A549 (cell line): ENCODE data around the gene SRSF11. TPM values are rescaled to one million over a fixed set of nuclear protein-coding genes. Genes with fewer than 3 reads are reported as not detected.

ENCODE experiments used
- ATAC-seq, 2 experiments: fragments of 200-7000 bp in 1 of 2; fragments of >200 bp in 1 of 2; cut with Nextera tagmentation in 1 of 2; cut with Tn5 transposase in 1 of 2; 3 replicates each; pipeline versions ENCODE4 v1.8.0 to v1.9.1; 2018 to 2020; ENCODE audit warnings: mild to moderate bottlenecking in 1 of 2, moderate library complexity in 1 of 2
- CTCF ChIA-PET: fragments of 300-600 bp; sonication (Branson Sonifier 250); formaldehyde crosslinking; extraction: SDS; loops from one replicate; lab custom pipeline; 2021; ENCODE audit warnings: antibody characterized with exemption, inconsistent platforms; lab: Yijun Ruan, JAX
- POLR2A ChIA-PET: fragments of 350-600 bp; formaldehyde crosslinking; extraction: SDS; loops from one replicate; lab custom pipeline; 2021; ENCODE audit warnings: antibody characterized with exemption, inconsistent platforms; lab: Yijun Ruan, JAX
- DNase-seq, 2 experiments: peaks; one replicate each; pipeline versions ENCODE4 v3.0.0 to v3.0.0-alpha.2; 2011 to 2016; ENCODE audit warnings: low read depth in 1 of 2, low spot score in 1 of 2
- FAIRE-seq: peaks from 2 replicates; lab custom pipeline; 2011; peaks lifted over from hg19 to GRCh38; lab: Jason Lieb, UNC
- H3K27ac ChIP-seq, 2 experiments: fragments of >200 bp; sonication (Bioruptor Twin); formaldehyde crosslinking; 3 replicates each; pipeline ENCODE4 v1.5.1; 2016 to 2017
- H3K4me1 ChIP-seq: fragments of >200 bp; sonication (Bioruptor Twin); formaldehyde crosslinking; 3 replicates; pipeline ENCODE4 v1.6.1; 2016
- H3K4me2 ChIP-seq: fragments of >200 bp; sonication (Bioruptor Twin); formaldehyde crosslinking; 3 replicates; pipeline ENCODE4 v1.6.1; 2016
- H3K4me3 ChIP-seq: fragments of >200 bp; sonication (Bioruptor Twin); formaldehyde crosslinking; 3 replicates; pipeline ENCODE4 v1.5.1; 2016
- H3K9me3 ChIP-seq: fragments of >200 bp; sonication (Bioruptor Twin); formaldehyde crosslinking; 3 replicates; pipeline ENCODE4 v1.6.1; 2016
- CBX2 ChIP-seq: fragments of 200-600 bp; sonication (generic); IDR thresholded peaks from 2 replicates; pipeline ENCODE4 v1.6.1; 2016; ENCODE audit warnings: low read depth, mild to moderate bottlenecking, borderline replicate concordance
- CBX8 ChIP-seq: fragments of 200-600 bp; sonication (generic); IDR thresholded peaks from 2 replicates; pipeline ENCODE4 v1.6.1; 2016
- CEBPB ChIP-seq, 2 experiments: fragments of >200 bp in 1 of 2; sonication (Bioruptor Twin) in 1 of 2; formaldehyde crosslinking in 1 of 2; IDR thresholded peaks; 2 replicates each; pipeline ENCODE4 v1.6.1; 2012 to 2016
- CHD4 ChIP-seq: fragments of 200-600 bp; sonication (generic); IDR thresholded peaks from 2 replicates; pipeline ENCODE4 v1.6.1; 2016; ENCODE audit warnings: antibody characterized with exemption, mild to moderate bottlenecking, borderline replicate concordance
- EHF ChIP-seq: fragments of 250-450 bp; sonication (Bioruptor Pico); IDR thresholded peaks from 2 replicates; pipeline ENCODE4 v1.5.0; 2020; ENCODE audit warnings: mild to moderate bottlenecking
- ESRRA ChIP-seq: fragments of 150-350 bp; IDR thresholded peaks from 2 replicates; pipeline ENCODE4 v1.6.1; 2014; ENCODE audit warnings: mild to moderate bottlenecking, low read length, borderline replicate concordance
- FOSL2 ChIP-seq, 2 experiments: fragments of 450-650 bp in 1 of 2; fragments of >200 bp in 1 of 2; sonication (Bioruptor Twin) in 1 of 2; formaldehyde crosslinking; IDR thresholded peaks; 2 replicates each; pipeline versions ENCODE4 v1.5.0 to v1.6.1; 2016 to 2020; ENCODE audit warnings: mild to moderate bottlenecking in 1 of 2, moderate library complexity in 1 of 2
- FOXS1 ChIP-seq: fragments of 250-450 bp; sonication (Bioruptor Pico); IDR thresholded peaks from 2 replicates; pipeline ENCODE4 v1.5.0; 2020; ENCODE audit warnings: mild to moderate bottlenecking, moderate library complexity
- HDAC2 ChIP-seq: fragments of 200-600 bp; sonication (generic); IDR thresholded peaks from 2 replicates; pipeline ENCODE4 v1.6.1; 2016
- HOXA7 ChIP-seq: fragments of 250-450 bp; sonication (Bioruptor Pico); IDR thresholded peaks from 2 replicates; pipeline ENCODE4 v1.5.0; 2020; ENCODE audit warnings: mild to moderate bottlenecking, moderate library complexity
- JUNB ChIP-seq: fragments of >200 bp; sonication (Bioruptor Twin); formaldehyde crosslinking; IDR thresholded peaks from 2 replicates; pipeline ENCODE4 v1.6.1; 2016
- KDM5A ChIP-seq: fragments of 200-600 bp; sonication (generic); IDR thresholded peaks from 2 replicates; pipeline ENCODE4 v1.6.1; 2016; ENCODE audit warnings: antibody characterized with exemption, mild to moderate bottlenecking
- MAFK ChIP-seq: fragments of 450-650 bp; IDR thresholded peaks from 2 replicates; pipeline ENCODE4 v1.6.1; 2014; ENCODE audit not compliant: partially characterized antibody
- MAZ ChIP-seq: fragments of 150-350 bp; IDR thresholded peaks from 2 replicates; pipeline ENCODE4 v1.6.1; 2014; ENCODE audit warnings: antibody characterized with exemption, low read depth, low read length, borderline replicate concordance
- MYC ChIP-seq: IDR thresholded peaks from 2 replicates; pipeline ENCODE4 v1.6.1; 2012; ENCODE audit warnings: mild to moderate bottlenecking, inconsistent platforms, low read length, improper control_type of control experiment, borderline replicate concordance
- NFE2L2 ChIP-seq: fragments of 150-350 bp; conservative IDR thresholded peaks from 2 replicates; pipeline ENCODE4 v1.6.1; 2014; ENCODE audit warnings: low read length
- NR3C1 ChIP-seq: fragments of >200 bp; sonication (Bioruptor Twin); formaldehyde crosslinking; IDR thresholded peaks from 3 replicates; pipeline ENCODE4 v1.6.1; 2017
- POLR2A ChIP-seq: IDR thresholded peaks from 2 replicates; pipeline ENCODE4 v1.6.1; 2012; ENCODE audit warnings: mild to moderate bottlenecking, low read length
- SREBF2 ChIP-seq: fragments of 450-650 bp; IDR thresholded peaks from 2 replicates; pipeline ENCODE4 v1.6.1; 2014; ENCODE audit warnings: mild to moderate bottlenecking, moderate library complexity
- TFCP2L1 ChIP-seq: fragments of 250-450 bp; sonication (Bioruptor Pico); IDR thresholded peaks from 2 replicates; pipeline ENCODE4 v1.5.0; 2021; ENCODE audit warnings: mild to moderate bottlenecking
- ZC3H11A ChIP-seq: fragments of 450-650 bp; IDR thresholded peaks from 2 replicates; pipeline ENCODE4 v1.6.1; 2014; ENCODE audit warnings: antibody characterized with exemption, mild to moderate bottlenecking
- ZFP36 ChIP-seq: fragments of 450-650 bp; IDR thresholded peaks from 2 replicates; pipeline ENCODE4 v1.6.1; 2014; ENCODE audit warnings: borderline replicate concordance; ENCODE audit not compliant: partially characterized antibody
- WGBS: methylation state at CpG from one replicate; pipeline ENCODE4 v1.1.6; 2017; ENCODE audit errors: missing lambda C conversion rate; 5-methylcytosine and 5-hydroxymethylcytosine counted together
- polyA plus RNA-seq, 4 experiments: library from polyadenylated mRNA; depleted of rRNA in 3 of 4; stranded (reverse); fragments of >200 nt; fragmentation: RNase III in 1 of 4; extraction: RNeasy Plus Mini Kit Qiagen cat#74134 plus additional on column Dnase treatment in 1 of 4; gene quantifications; 2 replicates in 3 of 4; 3 replicates in 1 of 4; pipeline ENCODE4 v1.2.3, GENCODE V29; 2011 to 2017
- TF ChIP-seq, protein P1 (sequence below): fragments of 200-600 bp; sonication (generic); IDR thresholded peaks from 2 replicates; pipeline ENCODE4 v1.6.1; 2016; ENCODE audit warnings: antibody characterized with exemption, mild to moderate bottlenecking, moderate library complexity
- TF ChIP-seq, protein P2 (sequence below): IDR thresholded peaks from 2 replicates; pipeline ENCODE4 v1.6.1; 2012
- TF ChIP-seq, protein P3 (sequence below): fragments of 150-350 bp; IDR thresholded peaks from 2 replicates; pipeline ENCODE4 v1.6.1; 2014; ENCODE audit warnings: low read depth, mild to moderate bottlenecking, low read length

The SRSF11 gene
- polyA plus RNA-seq, 2 of the 4 experiments (the other 2 are of a cell fraction) = 144 to 172 TPM

DNA sequence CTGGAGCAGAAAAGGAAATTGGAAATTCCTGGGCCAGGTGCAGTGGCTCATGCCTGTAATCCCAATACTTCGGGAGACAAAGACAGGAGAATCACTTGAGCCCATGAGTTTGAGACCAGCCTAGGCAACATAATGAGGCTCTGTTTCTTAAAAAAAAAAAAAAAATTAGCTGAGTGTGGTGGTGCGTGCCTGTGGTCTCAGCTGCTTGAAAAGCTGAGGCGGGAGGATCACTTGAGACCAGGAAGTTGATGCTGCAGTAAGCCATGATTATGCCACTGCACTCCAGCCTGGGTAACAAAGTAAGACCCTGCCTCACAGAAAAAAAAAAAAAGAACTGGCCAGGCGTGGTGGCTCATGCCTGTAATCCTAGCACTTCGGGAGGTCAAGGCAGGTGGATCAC, 56.7 kb downstream of the SRSF11 start:
- POLR2A ChIA-PET = no interaction called here
- no peak for DNase-seq
- CTCF ChIA-PET = no interaction called here
- Histone ChIP-seq H3K4me2 (no peak overlapping the region), H3K4me1 (no peaks in the 10 kb centered on the region), H3K9me3 (no peaks in the 10 kb centered on the region), H3K27ac (no peak overlapping the region), H3K4me3 (no peak overlapping the region)
- ATAC-seq = no peak
- TF ChIP-seq MAFK (no peak), CBX8 (no peak), FOXS1 (no peak), TFCP2L1 (CRISPR knock-in tag) (no peak), FOSL2 (IDR thresholded peaks at IDR 0.05) (no peak), FOSL2 (CRISPR knock-in tag; IDR thresholded peaks at IDR 0.05) (no peak), ZFP36 (no peak), HDAC2 (no peak), NFE2L2 (no peak), JUNB (no peak), MAZ (no peak), ZC3H11A (no peak), POLR2A (no peak), HOXA7 (CRISPR knock-in tag) (no peak), ESRRA (no peak)
- FAIRE-seq = no peak
- WGBS = 99% methylated on average over 5 of the region's 5 CpGs

DNA sequence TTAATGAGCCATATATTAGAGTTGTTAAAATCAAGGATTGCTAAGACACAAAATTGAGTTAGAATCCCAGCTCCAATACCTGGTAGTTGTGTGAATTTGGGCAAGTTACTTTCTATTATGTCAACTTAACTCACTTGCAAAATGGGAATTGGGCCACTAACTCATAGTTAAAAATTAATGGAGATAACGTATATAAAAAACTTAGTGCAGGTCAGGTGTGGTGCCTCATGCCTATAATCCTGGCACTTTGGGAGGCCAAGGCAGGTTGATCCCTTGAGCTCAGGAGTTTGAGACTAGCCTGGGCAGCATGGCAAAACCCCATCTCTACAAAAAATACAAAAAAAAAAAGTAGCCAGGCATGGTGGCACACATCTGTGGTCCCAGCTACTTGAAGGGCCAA, 57.5 kb downstream of the SRSF11 start:
- WGBS = 76% methylated on average over 1 of the region's 1 CpG
- no peak overlapping the region for H3K4me3 ChIP-seq
- H3K4me1 ChIP-seq = no peaks in the 10 kb centered on the region
- H3K27ac ChIP-seq = no peak overlapping the region
- DNase-seq (no peak), ATAC-seq (no peak), FAIRE-seq (no peak)
- H3K9me3 ChIP-seq = no peaks in the 10 kb centered on the region
- ChIA-PET POLR2A (interaction anchor here (0.6 to 0.7 kb wide), 2 partner anchors 70 to 71 kb away, joined by 3 read pairs; no protein-coding TSS in a partner anchor), CTCF (no interaction called here)
- TF ChIP-seq CBX2 (no peak), POLR2A (no peak), MYC (no peak), KDM5A (no peak), TFCP2L1 (CRISPR knock-in tag) (no peak), CBX8 (no peak)
- TF ChIP-seq, protein P1, sequence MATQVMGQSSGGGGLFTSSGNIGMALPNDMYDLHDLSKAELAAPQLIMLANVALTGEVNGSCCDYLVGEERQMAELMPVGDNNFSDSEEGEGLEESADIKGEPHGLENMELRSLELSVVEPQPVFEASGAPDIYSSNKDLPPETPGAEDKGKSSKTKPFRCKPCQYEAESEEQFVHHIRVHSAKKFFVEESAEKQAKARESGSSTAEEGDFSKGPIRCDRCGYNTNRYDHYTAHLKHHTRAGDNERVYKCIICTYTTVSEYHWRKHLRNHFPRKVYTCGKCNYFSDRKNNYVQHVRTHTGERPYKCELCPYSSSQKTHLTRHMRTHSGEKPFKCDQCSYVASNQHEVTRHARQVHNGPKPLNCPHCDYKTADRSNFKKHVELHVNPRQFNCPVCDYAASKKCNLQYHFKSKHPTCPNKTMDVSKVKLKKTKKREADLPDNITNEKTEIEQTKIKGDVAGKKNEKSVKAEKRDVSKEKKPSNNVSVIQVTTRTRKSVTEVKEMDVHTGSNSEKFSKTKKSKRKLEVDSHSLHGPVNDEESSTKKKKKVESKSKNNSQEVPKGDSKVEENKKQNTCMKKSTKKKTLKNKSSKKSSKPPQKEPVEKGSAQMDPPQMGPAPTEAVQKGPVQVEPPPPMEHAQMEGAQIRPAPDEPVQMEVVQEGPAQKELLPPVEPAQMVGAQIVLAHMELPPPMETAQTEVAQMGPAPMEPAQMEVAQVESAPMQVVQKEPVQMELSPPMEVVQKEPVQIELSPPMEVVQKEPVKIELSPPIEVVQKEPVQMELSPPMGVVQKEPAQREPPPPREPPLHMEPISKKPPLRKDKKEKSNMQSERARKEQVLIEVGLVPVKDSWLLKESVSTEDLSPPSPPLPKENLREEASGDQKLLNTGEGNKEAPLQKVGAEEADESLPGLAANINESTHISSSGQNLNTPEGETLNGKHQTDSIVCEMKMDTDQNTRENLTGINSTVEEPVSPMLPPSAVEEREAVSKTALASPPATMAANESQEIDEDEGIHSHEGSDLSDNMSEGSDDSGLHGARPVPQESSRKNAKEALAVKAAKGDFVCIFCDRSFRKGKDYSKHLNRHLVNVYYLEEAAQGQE = no peak
- TF ChIP-seq, protein P2, sequence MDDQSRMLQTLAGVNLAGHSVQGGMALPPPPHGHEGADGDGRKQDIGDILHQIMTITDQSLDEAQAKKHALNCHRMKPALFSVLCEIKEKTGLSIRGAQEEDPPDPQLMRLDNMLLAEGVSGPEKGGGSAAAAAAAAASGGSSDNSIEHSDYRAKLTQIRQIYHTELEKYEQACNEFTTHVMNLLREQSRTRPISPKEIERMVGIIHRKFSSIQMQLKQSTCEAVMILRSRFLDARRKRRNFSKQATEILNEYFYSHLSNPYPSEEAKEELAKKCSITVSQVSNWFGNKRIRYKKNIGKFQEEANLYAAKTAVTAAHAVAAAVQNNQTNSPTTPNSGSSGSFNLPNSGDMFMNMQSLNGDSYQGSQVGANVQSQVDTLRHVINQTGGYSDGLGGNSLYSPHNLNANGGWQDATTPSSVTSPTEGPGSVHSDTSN = no peak
- H3K4me2 ChIP-seq = no peak overlapping the region

DNA sequence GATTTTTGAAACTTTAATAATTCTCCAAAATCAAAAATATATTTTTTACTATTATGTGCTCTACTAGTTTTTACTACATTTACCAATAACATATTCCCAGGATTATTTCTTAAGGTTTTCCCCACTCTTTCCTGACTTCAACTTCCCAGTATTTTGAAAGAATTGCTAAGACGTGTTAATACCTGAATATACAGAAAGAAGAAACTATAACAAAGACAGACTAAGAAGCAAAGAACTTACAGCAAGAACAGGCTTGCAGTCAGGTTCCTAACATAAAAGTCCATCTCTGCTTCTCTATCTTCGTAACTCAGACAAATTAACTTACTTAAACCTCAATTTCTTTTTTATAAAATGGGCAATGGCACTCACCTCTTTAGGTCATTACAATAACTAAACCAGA, 63.2 kb downstream of the SRSF11 start:
- Histone ChIP-seq H3K27ac (no peak overlapping the region), H3K4me1 (no peaks in the 10 kb centered on the region), H3K4me3 (no peak overlapping the region), H3K4me2 (no peak overlapping the region), H3K9me3 (no peaks in the 10 kb centered on the region)
- POLR2A ChIA-PET = interaction anchor here (0.7 kb wide), 1 partner anchor 70 kb away, joined by 5 read pairs; no protein-coding TSS in a partner anchor
- CTCF ChIA-PET = no interaction called here
- TF ChIP-seq MAFK = no peak
- no peak for TF ChIP-seq EHF (CRISPR knock-in tag)
- no peak for TF ChIP-seq FOXS1
- TF ChIP-seq, protein P3, sequence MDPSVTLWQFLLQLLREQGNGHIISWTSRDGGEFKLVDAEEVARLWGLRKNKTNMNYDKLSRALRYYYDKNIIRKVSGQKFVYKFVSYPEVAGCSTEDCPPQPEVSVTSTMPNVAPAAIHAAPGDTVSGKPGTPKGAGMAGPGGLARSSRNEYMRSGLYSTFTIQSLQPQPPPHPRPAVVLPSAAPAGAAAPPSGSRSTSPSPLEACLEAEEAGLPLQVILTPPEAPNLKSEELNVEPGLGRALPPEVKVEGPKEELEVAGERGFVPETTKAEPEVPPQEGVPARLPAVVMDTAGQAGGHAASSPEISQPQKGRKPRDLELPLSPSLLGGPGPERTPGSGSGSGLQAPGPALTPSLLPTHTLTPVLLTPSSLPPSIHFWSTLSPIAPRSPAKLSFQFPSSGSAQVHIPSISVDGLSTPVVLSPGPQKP = no peak
- TF ChIP-seq POLR2A = no peak
- no peak for TF ChIP-seq CEBPB (IDR thresholded peaks at IDR 0.05)
- TF ChIP-seq FOSL2 (IDR thresholded peaks at IDR 0.05) = no peak
- TF ChIP-seq FOSL2 (CRISPR knock-in tag; IDR thresholded peaks at IDR 0.05) = no peak
- no peak for TF ChIP-seq SREBF2
- no peak for TF ChIP-seq CHD4
- TF ChIP-seq NR3C1 = no peak
- ATAC-seq (no peak), FAIRE-seq (no peak), DNase-seq (no peak)
- 93% methylated on average over 2 of the region's 2 CpGs for WGBS
